ENCODE data around the gene MACROD2.
"Not testable (repeated sequence)": the region's sequence is repeated elsewhere in the genome, so short reads cannot be mapped to it uniquely, and the experiment has no call there.

Gene MACROD2

DNA sequence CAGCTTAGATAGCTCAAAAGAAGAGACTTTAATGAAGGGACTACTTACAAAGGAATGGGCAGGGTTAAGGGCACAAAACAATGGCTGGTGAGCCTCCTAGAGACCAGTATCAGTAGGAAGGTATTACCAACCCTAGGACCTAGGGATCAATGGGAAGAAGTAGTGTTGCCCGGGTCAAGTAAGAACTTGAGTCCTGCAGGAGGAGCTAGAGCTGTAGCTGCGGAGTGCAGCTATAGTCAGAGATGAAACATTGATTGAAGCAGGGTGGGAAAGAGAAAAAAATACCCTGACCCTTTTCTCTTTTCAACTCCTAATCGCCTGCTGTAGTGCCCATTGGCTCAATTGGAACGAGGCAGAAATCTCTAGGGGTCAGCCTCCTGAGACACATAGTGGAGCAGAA lies 198.1 kb downstream of the MACROD2 start:
- no peak for DNase-seq (ENCODE audit: low spot score)

DNA sequence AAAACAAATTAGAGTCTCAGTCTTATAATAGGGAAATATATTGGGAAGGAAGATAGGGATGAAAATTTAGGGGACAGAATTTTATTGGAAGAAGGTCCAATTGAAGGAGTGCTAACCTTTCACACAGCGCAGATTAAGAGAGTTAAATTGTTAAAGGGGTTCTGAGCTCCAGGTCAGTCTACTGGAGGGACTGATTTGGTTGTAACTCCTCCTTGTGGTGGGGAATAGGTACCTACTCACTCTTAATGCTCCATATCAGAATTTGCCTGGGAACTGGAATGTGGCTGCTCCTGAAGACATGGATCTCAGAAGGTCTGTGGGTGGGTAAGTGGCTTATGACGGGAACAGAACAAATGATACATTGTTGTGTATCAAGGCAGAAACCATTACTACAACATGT lies 198.6 kb downstream of the MACROD2 start:
- no peak for DNase-seq (ENCODE audit: low spot score)

DNA sequence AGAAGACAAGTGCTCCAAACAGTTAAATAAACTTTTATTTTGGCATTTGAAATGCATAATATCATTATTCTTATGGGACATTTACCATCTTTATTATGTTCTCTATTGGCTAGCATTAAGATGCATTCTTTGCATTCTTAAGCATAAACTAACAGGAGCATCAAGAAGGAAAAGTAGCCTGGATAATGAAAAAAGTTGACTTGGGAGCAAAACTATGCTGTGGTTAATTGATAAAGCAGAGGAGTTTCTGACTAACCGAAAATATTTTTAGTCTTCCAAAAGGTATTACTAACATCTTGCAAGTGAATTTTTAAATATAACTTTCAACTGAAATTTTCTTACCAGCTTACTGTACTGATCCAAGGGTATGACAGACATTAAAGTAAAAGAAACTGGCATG lies 201.8 kb downstream of the MACROD2 start:
- no peak for DNase-seq (ENCODE audit: low spot score)

DNA sequence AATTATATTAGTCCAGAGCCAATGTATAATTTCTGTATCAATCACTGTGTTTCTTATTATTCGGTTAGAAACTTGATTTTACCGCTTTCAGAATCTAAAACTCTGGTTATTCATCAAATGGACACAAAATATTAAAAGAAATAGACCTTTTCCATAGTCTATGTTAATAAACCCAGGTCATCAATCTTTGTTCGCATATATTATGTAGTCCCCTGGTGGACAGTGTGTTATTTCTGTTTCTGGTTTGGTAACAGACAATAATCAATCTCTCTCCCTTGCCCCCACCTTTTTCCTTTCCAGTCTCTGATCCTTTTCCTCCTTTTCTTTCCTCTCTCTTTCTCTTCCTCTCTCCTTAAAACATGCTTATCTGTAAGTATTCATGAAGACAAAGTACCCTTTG lies 203.1 kb downstream of the MACROD2 start:
- DNase-seq (ENCODE audit: low spot score): no peak

- DNase-seq (ENCODE audit: low spot score): no peak
Measured at GRCh38 chr20:14199111-14199510, 203.8 kb downstream of the MACROD2 start.

- no peak for DNase-seq (ENCODE audit: low spot score)
Measured at GRCh38 chr20:14203657-14204056, 208.3 kb downstream of the MACROD2 start.

DNA sequence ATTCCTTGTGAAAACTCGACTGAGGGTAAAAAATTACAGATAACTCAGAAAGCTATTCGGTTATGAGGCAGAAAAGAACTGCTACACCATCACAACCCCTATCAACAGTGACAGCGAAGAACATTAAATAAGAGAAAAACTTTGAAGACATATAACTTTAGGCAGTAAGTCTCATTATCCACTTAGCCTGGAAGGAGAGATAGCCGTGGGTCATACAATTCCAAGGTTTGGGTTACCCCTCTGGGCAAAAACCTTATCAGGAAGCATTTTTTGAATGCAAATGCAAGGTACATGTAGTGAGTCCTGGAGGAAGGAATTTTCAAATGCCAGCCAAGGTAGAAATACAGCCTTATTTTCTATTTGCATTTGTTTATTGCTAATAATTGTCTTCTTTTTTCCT lies 212.3 kb downstream of the MACROD2 start:
- no peak for DNase-seq (ENCODE audit: low spot score)

GRCh38 chr20:14208956-14209355 lies 213.6 kb downstream of the MACROD2 start:
- DNase-seq (ENCODE audit: low spot score): no peak

- DNase-seq (ENCODE audit: low spot score): no peak
Measured at GRCh38 chr20:14210146-14210545, 214.8 kb downstream of the MACROD2 start.

- DNase-seq (ENCODE audit: low spot score): no peak
Measured at GRCh38 chr20:14214046-14214445, 218.7 kb downstream of the MACROD2 start.

DNA sequence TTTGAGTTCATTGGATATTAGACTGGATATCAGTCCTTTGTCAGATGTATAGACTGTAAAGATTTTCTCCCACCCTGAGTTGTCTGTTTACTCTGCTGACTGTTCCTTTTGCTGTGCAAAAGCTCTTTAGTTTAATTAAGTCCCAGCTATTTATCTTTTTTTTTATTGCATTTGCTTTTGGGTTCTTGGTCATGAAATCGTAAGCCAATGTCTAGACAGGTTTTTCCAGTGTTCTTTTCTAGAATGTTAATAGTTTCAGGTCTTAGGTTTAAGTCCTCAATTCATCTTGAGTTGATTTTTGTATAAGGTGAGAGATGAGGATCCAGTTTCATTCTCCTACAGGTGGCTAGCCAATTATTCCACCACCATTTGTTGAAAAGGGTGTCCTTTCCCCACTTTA lies 220.6 kb downstream of the MACROD2 start:
- not testable (repeated sequence) for DNase-seq (ENCODE audit: low spot score)

GRCh38 chr20:14219801-14220461 lies 224.6 kb downstream of the MACROD2 start:
- no peak for DNase-seq (ENCODE audit: low spot score)

DNA sequence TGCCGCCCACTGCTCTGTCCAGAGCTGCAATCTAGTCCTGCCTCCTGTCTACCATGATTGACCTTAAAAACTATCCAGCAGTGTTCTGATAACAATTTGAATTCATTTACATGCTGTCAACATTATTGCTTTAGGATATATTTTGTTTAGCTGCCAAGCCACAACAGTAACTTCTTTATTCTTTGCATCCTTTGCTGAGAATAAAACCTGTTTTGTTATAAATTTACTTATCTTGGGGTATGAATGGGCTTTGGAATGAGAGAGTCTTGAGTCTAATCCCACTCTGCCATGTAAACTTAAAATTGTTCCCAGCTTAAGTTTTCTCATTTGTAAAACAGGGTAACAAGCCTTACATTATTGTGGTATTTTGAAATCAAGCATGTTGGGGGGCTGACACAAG lies 225.7 kb downstream of the MACROD2 start:
- DNase-seq (ENCODE audit: low spot score): no peak

DNA sequence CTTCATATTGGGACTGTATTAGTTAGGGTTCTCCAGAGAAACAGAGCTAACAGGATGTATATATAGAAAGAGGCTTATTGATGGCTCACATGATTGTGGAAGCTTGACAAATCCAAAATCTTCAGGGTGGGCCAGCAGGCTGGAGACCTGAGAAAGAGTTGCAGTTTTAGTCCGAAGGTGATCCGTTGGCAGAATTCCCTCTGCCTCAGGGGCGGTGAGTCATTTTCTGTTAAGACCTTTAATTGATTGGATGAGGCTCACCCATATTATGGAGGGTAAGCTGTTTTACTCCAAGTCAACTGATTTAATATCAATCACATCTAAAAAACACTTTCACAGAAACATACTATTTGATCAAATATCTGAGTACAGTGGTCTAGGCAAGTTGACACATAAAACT lies 228.5 kb downstream of the MACROD2 start:
- DNase-seq (ENCODE audit: low spot score): no peak

- not testable (repeated sequence) for DNase-seq (ENCODE audit: low spot score)
Measured at GRCh38 chr20:14226051-14227049, 231.0 kb downstream of the MACROD2 start.

- no peak for DNase-seq (ENCODE audit: low spot score)
Measured at GRCh38 chr20:14232650-14233049, 237.3 kb downstream of the MACROD2 start.

- no peak for DNase-seq (ENCODE audit: low spot score)
Measured at GRCh38 chr20:14234666-14235295, 239.5 kb downstream of the MACROD2 start.

GRCh38 chr20:14235355-14235754 lies 240.0 kb downstream of the MACROD2 start:
- no peak for DNase-seq (ENCODE audit: low spot score)

DNA sequence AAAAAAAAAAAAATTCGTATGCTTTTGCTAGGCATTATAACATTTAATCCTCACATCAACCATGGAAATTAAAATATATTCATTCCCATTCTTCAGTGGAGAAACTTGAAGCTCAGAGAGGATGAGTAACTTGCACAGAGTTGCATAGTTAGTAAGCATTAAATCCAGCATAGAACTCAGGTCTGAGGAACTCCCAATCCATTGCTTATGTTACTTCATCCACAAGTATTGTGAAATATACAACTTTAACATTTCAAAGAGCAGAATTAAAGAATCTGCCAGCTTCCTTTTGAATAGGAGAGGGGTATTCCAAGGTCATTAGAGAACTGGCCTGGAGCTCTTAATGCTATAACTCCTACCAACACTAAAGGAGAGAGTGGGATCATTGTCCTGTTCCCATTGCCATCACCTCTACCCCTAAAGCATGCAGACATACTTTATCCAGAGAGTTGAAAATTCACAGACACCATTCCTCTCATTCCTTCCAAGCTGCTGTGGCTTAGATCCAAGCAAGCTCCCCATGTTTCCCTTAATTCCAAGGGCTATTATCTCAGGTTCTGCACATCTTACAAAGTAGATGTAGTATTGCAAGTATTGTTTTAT lies 250.2 kb downstream of the MACROD2 start:
- DNase-seq (ENCODE audit: low spot score): no peak

DNA sequence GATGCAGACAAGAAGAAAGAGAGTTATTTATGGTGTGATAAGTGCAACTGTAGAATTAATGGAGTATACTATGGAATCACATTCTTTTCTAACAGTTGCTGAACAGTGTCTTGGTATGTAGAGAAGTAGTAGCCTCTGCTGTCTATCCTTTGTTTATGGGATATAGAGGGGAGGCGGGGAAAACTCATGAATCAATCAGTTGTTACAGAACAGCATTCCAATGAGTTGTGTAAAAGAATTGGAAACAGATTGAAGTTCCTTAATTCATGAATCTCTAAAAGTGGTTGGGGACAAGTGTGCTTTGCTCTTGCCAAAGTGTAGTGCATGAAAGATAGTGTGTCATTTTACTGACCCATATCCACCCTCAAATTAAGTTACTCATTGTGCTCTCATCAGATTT lies 264.4 kb downstream of the MACROD2 start:
- DNase-seq (ENCODE audit: low spot score): no peak

- DNase-seq (ENCODE audit: low spot score): no peak
Measured at GRCh38 chr20:14260367-14260766, 265.1 kb downstream of the MACROD2 start.

DNA sequence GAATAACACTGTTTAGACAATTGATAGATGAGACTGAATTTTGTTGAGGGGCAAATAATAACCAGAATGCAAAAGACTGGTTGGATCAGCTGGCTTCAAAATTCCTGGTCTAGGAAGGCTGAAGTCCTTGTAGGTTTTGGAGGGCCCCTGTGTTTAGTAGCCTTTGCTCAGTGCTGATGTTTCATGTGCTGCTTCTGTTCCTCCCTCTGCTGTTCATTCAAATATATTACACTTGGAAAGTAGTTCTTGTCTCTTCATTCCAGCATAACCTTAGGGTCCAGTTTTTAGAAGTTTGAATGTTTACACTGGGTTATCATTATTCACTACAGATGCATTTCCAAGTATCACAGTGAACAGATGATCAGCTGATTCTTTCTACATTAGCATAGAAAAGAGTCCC lies 269.6 kb downstream of the MACROD2 start:
- DNase-seq (ENCODE audit: low spot score): no peak
